GM19238 (cell line): ENCODE data around the gene AOAH.
"Not testable (repeated sequence)": the region's sequence is repeated elsewhere in the genome, so short reads cannot be mapped to it uniquely, and the experiment has no call there.

Source experiments
- DNase-seq: peaks from one replicate; pipeline ENCODE4 v3.0.0; 2011; ENCODE audit warnings: low spot score; ENCODE audit not compliant: insufficient read length

Gene AOAH

DNA sequence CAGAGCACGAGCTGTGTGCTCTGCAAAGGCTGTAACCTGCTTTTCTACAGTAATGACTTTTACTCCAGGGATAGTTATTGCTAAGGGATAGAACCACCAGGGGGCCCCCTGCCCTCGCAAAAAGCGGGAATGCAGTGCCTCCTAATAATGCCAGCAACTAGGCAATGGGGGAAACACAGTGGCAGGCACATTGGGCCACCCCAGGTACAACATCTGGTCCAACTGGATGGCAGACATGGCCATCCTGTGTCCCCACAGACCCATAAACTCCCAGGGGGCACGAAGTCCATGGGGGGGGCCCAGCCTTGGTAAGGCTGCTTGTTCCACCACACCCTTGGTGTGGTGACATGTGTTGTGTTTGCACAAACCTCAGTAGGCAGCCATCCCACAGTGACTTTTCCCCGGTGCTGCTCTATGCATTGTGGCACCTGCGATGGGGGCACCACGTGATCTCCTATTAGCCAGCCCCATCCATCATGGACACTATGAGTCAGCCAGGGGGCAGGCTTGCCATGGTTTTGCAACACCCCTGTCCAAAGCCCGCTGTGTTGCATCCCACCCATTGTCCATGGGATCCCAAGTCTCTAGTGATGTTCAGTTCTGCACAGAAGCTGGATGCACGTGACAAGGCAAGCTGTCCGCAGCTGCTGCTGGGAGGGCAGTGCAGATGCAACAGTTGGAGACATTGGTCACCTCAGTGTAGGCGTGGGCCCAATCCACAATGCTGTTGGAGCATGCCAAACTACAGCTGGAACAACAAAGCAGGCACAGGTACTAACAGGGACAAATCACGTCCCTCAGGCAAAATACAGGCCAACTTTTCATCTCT is 250.6 kb downstream of the AOAH start:
- DNase-seq, result no peak

DNA sequence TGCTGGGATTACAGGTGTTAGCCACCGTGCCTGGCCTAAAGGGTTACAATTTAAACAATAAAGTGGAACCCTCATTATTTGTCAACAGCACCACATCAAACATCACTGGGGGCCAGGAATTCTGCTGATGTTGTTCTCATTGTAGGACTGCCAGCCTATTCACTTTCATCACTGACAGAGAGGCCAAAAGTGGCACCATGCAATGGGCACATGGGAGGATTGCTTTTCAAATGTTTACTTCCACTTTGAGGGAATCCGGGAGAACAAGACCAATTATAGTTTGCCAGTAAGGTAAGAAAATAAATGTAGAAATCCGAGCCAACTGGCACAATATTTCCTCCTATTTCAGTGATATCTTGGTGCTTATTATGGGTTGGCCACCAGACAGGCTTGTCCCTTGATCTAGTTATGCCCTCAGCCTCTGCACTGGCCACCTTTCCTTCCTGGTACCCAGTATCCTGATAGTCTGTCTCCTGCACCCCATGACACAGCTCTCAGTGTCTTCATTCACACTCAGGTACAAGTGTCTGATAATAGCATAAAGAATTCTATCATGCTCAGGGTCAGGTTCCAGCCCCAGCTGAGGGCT is 252.1 kb downstream of the AOAH start:
- DNase-seq, result no peak

DNA sequence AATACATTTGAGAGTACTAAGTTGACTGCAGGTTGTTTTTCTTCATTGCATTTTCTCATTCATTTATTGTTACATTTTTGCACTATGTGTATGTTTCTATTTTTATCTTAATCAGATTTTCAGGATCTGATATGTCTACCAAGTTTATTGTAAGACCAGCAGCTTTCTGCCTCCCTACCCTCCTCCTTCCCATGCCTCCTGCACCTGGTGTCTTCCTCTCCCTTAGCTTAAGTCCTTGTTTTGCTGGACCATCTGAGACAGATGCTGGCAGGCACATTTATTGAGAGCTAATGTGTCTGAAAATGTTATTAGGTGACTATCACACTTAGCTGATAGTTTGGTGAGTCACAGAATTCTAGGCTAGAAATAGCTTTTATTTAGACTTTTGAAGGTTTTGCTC is 255.1 kb downstream of the AOAH start:
- DNase-seq, result no peak

- DNase-seq, result no peak
Measured at GRCh38 chr7:36468370-36469101, 255.8 kb downstream of the AOAH start.

GRCh38 chr7:36466001-36466400 is 258.3 kb downstream of the AOAH start:
- DNase-seq, result not testable (repeated sequence)

DNA sequence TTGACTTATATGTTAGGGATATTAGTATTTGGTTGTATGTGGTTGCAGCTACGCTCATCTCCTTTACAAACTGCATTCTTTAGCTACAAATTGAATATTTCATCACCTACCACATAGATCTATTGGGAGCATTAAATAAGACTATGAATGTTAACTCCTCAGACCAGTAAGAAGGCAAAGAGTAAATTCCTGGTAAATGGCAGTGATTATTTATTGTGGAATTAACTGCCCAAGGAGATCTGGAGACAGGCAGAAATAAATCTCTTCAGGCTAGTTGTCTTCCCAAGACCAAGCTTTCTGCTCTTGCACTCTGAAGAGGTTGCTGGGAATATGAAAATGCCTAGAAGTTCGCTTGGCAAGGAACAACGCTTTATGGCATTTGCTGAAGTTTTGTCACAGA is 260.0 kb downstream of the AOAH start:
- no peak for DNase-seq
